NCI-H187 treated with DMSO at 0.1 percent for 48 hours (cell line): Measurements from ENCODE around the gene SLC9A9.

ENCODE experiments used
- DNase-seq: peaks from one replicate; lab custom pipeline; 2025; lab: John Stamatoyannopoulos, UW

The SLC9A9 gene

GRCh38 chr3:143597774-143598652 lies 250.3 kb downstream of the SLC9A9 start:
- DNase-seq: no peak

GRCh38 chr3:143596957-143597642 lies 251.2 kb downstream of the SLC9A9 start:
- DNase-seq: no peak

GRCh38 chr3:143595456-143596077 lies 252.7 kb downstream of the SLC9A9 start:
- DNase-seq: no peak

- no peak for DNase-seq
Measured at GRCh38 chr3:143594206-143594605, 254.1 kb downstream of the SLC9A9 start.

GRCh38 chr3:143590660-143591059 lies 257.6 kb downstream of the SLC9A9 start:
- no peak for DNase-seq

GRCh38 chr3:143586576-143586975 lies 261.7 kb downstream of the SLC9A9 start:
- no peak for DNase-seq

GRCh38 chr3:143585720-143586456 lies 262.4 kb downstream of the SLC9A9 start:
- DNase-seq: no peak

- DNase-seq: no peak
Measured at GRCh38 chr3:143584474-143584873, 263.8 kb downstream of the SLC9A9 start.

- DNase-seq: no peak
Measured at GRCh38 chr3:143581972-143582722, 266.1 kb downstream of the SLC9A9 start.

GRCh38 chr3:143578810-143579435 lies 269.3 kb downstream of the SLC9A9 start:
- DNase-seq: no peak

- no peak for DNase-seq
Measured at GRCh38 chr3:143576568-143577270, 271.5 kb downstream of the SLC9A9 start.

- DNase-seq: no peak
Measured at GRCh38 chr3:143574933-143575332, 273.3 kb downstream of the SLC9A9 start.

- DNase-seq: no peak
Measured at GRCh38 chr3:143573610-143574303, 274.5 kb downstream of the SLC9A9 start.

- no peak for DNase-seq
Measured at GRCh38 chr3:143571548-143571947, 276.7 kb downstream of the SLC9A9 start.

GRCh38 chr3:143567823-143568222 lies 280.4 kb downstream of the SLC9A9 start:
- DNase-seq: no peak

- no peak for DNase-seq
Measured at GRCh38 chr3:143565951-143566350, 282.3 kb downstream of the SLC9A9 start.

GRCh38 chr3:143563786-143564185 lies 284.5 kb downstream of the SLC9A9 start:
- no peak for DNase-seq

GRCh38 chr3:143562789-143563188 lies 285.5 kb downstream of the SLC9A9 start:
- no peak for DNase-seq

- no peak for DNase-seq
Measured at GRCh38 chr3:143559296-143559695, 289.0 kb downstream of the SLC9A9 start.

GRCh38 chr3:143552851-143553250 lies 295.4 kb downstream of the SLC9A9 start:
- no peak for DNase-seq
